Suprapubic skin (tissue), 4 donors: ENCODE data around the gene NCKAP5.

ENCODE experiments used
- CTCF ChIP-seq, 2 donors: fragments of 200-600 bp in 1 of 2; fragments of 450-650 bp in 1 of 2; sonication (generic) in 1 of 2; IDR thresholded peaks; one replicate each; pipeline ENCODE4 v1.5.1; 2016 to 2019; ENCODE audit warnings: antibody characterized with exemption in 2 of 2, mild to moderate bottlenecking in 1 of 2, moderate library complexity in 1 of 2
- EP300 ChIP-seq: sonication (generic); formaldehyde crosslinking; IDR thresholded peaks from one replicate; pipeline ENCODE4 v1.6.1; 2017; ENCODE audit warnings: antibody characterized with exemption
- POLR2AphosphoS5 ChIP-seq, 3 donors: sonication (generic); formaldehyde crosslinking; IDR thresholded peaks; one replicate each; pipeline ENCODE4 v1.6.1; 2017; ENCODE audit warnings: antibody characterized with exemption in 3 of 3

- TF ChIP-seq CTCF (IDR thresholded peaks at IDR 0.05) (no peak), POLR2AphosphoS5 (IDR thresholded peaks at IDR 0.05) (no peak), EP300 (no peak)
Measured at GRCh38 chr2:133486771-133487191, 81.5 kb downstream of the NCKAP5 start.
